GM19240 (cell line): ENCODE data around the gene DCLK1.

ENCODE experiments used
- DNase-seq: peaks from one replicate; pipeline ENCODE4 v3.0.0; 2011; ENCODE audit warnings: low spot score; ENCODE audit not compliant: insufficient read length

DCLK1 gene

DNA sequence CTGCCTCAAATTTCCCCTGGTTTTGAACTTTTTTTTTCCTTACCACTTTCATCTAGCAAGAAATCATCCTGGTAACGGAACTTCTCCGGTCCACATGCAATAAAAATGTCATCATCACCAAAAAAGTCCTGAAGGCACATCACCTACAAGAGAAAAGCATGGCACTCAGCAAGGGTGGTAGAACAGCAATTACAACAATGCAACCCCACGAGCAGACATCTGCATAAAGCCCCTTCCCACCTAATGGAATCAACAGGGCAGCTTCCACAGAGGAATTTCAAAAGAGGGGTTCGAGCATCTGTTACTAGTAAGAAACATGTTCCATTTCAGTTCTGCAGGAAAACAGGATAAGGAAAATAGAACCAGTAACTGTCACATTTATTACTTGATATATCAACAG lies 183.9 kb downstream of the DCLK1 start:
- no peak for DNase-seq

- no peak for DNase-seq
These were observed 185.8 kb downstream of the DCLK1 start for GRCh38 chr13:35945368-35945767.

DNA sequence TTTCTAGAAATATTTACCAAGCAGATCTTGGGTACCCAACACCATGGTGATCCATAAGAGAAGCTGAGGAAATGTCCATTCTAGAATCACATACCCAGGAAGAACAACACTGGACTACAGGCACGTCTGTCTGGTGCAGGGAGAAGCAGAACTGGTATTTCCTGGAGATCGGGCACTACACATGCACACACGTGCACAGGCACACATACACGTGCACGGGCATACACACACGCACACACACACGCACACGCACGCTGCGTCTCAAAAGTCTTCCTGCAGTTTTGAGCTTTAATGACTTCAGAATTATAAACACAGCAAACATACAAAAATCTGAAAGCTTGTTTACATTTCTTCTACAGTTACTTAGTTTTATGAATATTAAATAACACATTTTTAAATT lies 189.8 kb downstream of the DCLK1 start:
- no peak for DNase-seq

- DNase-seq = no peak
These were observed 190.4 kb downstream of the DCLK1 start for GRCh38 chr13:35940734-35941133.

- DNase-seq = no peak
These were observed 194.8 kb downstream of the DCLK1 start for GRCh38 chr13:35936246-35936978.

DNA sequence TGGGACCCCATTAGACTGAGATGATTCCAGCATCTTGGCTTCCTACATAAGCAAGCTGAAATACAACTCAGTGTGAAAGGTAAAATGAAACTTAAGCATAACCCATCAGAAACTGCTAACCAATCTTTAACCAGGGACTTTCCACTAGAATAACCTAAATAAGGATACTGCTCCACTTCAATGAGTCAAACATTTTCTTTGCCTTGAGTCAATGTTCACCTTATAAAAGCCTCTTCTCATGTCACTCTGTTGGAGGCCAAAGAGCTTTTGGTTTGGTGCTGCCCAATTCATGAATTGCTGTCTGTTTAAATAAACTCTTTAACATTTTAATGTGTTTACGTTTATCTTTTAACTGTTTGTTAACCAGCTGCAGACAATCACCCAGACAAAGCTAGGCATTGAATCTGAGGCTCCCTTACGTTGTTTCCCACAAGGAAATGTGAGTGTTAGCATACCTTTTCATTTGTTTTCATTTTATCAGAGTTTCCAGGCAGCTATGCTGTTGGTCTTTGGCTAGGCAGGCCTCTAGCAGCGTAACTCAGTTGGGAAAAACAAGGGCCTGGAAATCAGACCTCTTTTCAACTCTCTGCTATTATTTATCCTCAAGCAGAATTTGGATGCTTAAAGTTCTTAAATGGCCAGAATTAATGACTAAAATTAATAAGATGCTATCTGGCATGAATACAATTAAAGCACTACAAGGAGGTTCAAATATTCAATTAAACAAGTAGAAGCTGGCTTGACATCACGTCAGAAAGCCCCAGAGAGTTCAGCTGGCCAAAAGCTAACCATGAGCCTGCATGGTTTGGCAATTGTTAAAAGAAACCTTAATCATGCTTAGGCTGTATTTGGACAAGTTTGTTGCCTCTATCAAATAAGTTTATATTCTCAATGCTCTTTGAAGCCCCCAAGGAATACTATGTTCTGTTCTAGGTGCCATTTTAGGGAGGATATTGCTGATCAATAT lies 200.2 kb downstream of the DCLK1 start:
- DNase-seq = no peak

GRCh38 chr13:35927567-35928021 lies 203.6 kb downstream of the DCLK1 start:
- no peak for DNase-seq

GRCh38 chr13:35926859-35927530 lies 204.2 kb downstream of the DCLK1 start:
- DNase-seq = no peak

DNA sequence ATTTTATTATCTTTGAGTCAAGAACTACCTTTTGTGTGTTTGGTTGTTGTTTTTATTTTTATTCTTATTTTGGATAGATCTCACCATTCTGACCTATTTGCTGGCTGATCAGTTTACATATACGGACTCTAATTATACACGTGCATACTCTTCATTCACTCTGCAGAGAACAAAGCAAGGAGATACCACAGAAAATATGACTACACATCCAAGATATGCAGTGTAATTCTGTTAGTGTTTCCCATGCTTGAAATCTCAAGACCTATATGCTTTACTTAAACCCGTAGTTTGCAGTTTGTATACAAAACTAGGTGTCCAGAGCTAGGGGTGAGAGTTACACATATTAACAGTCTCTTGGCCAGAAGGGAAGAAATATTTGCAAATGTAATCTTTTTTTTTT lies 205.5 kb downstream of the DCLK1 start:
- DNase-seq = no peak

GRCh38 chr13:35923347-35923746 lies 207.8 kb downstream of the DCLK1 start:
- no peak for DNase-seq

- no peak for DNase-seq
These were observed 210.4 kb downstream of the DCLK1 start for GRCh38 chr13:35920816-35921215.

- DNase-seq = no peak
These were observed 213.1 kb downstream of the DCLK1 start for GRCh38 chr13:35917942-35918645.

GRCh38 chr13:35917252-35917941 lies 213.8 kb downstream of the DCLK1 start:
- no peak for DNase-seq

- DNase-seq = no peak
These were observed 215.0 kb downstream of the DCLK1 start for GRCh38 chr13:35916146-35916545.

GRCh38 chr13:35914662-35915061 lies 216.5 kb downstream of the DCLK1 start:
- no peak for DNase-seq

DNA sequence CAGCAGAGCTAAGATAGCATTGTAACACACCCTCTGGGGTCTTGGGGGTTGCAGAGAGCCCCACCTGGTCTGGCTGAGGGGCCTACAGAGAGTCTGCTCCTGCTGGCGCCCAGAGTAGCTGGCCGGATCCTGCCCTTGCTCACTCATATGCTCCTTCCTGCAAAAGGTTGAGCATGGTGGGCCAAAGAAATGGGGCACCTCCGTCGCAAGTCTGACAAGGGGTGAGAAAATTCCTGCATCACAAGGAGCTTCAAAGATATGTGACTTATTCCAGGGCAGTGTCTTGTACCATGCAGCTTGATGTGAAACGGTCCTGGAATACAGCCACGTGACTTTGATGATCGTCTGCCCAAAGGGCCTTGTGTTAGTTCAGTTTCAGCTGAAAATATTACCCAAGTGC lies 218.3 kb downstream of the DCLK1 start:
- no peak for DNase-seq

DNA sequence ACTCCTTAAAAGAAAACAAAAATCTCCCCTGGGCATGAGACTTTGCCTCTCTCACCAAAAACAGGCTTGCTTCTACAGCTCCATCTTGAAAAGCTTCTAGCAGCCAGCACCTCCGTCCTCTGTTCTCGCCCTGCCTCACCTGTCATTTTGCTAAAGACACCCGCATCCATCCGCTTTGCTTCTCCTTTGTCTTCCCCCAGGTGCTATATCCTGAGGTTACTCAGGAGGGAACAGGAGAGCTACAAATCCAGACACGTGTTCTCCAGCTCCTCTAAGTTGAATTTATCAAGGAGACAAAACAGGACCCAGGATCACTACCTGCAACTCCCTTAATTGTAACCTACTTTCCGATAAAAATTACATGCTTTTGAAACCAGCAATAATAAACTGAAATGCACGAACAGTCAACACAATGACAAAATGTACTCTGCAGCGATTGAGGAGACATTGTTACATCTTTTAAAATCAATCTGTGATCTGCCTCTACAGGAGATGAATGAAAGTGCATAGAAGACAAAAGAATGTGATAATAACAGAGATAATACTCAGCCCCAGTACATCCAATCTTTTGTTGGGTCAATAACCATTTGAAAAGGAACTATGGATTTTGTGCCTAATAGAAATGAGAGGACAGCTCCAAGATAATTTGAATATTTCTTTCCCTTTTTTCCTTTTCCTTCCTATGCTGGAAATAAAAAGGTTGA lies 221.2 kb downstream of the DCLK1 start:
- DNase-seq = no peak

GRCh38 chr13:35909091-35909490 lies 222.1 kb downstream of the DCLK1 start:
- no peak for DNase-seq

GRCh38 chr13:35908226-35908625 lies 223.0 kb downstream of the DCLK1 start:
- no peak for DNase-seq

DNA sequence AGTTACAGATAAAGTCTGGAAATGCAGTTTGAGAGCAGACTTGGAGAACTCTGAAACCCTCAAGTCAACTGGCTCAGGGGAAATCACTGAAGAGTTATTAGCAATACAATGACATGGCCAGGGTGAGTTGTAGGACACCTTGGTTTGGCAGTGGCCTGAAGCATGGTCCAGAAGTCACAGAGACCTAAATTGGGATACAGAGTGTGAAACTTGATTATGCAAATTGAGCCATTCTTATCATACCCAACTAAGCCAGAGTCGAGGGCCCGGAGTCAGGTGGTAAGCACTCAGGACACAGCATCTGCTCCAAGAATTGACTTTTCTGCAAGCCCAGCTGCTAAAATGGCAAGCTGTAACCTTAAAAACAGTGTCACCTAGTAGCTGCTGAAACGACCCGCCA lies 224.5 kb downstream of the DCLK1 start:
- no peak for DNase-seq
